Hematopoietic multipotent progenitor cell treated with erythropoietin and hydrocortisone succinate and interleukin-3 and kit ligand, for 8 days (in vitro differentiated cells): ENCODE results near the gene TINAGL1.

Experiments
- DNase-seq: peaks from one replicate; pipeline ENCODE4 v3.0.0-alpha.2; 2015

Gene TINAGL1

GRCh38 chr1:31576201-31576669 lies at the start of gene TINAGL1:
TINAGL1 (plus strand) TSS chr1:31576515; CDS start chr1:31577149, 634 bp downstream.
- no peak for DNase-seq

GRCh38 chr1:31529999-31530684 lies 46.2 kb upstream of the TINAGL1 start:
- no peak for DNase-seq

- no peak for DNase-seq
Measured at GRCh38 chr1:31531177-31531999, 44.9 kb upstream of the TINAGL1 start.

DNA sequence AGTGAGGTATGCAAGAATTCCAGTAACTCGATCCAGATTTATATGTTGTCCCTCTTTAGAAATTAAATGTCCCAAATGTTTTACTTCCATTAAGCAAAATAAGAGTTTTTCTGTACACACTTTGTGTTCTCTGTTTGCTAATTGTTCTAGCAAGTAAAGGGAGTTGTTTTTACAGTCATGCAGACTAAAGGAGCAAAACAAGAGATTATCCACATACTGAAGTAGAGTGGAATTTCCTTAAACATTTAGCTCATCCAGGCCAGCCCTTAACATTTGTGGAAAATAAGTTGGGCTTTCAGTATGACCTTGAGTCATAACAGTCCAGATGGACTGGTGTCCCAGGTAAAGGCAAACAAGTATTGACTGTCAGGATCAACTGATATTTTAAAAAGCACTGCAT lies 44.1 kb upstream of the TINAGL1 start:
- no peak for DNase-seq

DNA sequence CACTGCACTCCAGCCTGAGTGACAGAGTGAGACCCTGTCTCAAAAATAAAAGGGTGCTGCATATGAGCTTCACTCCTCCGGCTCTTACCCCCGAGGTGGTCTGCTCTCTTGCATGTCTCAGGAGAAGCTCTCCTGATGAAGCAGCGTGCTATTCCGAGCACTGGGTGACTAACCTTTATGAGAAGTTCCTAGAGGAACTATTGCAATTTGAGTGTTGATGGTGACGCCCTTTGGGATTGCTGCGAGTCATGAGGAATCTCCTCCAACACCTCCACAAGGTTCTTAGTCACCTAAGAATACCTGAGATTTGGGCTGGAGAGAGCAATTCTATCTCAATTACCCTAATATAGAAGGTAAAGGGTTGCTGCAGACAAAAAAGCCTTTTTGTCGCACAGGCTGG lies 40.8 kb upstream of the TINAGL1 start:
- no peak for DNase-seq

DNA sequence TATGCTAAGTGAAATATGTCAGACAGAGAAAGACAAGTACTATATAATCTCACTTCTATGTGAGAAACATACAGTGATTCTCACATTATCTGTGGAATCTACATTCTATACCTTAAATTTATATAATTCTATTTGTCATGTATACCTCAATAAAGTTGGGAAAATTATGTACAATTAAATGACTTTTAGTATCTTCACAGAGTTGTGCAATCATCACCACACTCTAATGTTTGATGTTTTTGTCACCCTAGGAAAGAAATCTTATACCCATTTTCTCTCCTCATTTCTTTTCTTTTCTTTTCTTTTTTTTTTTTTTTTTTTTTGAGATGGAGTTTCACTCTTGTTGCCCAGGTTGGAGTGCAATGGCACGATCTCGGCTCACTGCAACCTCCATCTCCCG lies 37.0 kb upstream of the TINAGL1 start:
- DNase-seq = no peak

GRCh38 chr1:31541194-31541593 lies 35.1 kb upstream of the TINAGL1 start:
- DNase-seq = no peak

DNA sequence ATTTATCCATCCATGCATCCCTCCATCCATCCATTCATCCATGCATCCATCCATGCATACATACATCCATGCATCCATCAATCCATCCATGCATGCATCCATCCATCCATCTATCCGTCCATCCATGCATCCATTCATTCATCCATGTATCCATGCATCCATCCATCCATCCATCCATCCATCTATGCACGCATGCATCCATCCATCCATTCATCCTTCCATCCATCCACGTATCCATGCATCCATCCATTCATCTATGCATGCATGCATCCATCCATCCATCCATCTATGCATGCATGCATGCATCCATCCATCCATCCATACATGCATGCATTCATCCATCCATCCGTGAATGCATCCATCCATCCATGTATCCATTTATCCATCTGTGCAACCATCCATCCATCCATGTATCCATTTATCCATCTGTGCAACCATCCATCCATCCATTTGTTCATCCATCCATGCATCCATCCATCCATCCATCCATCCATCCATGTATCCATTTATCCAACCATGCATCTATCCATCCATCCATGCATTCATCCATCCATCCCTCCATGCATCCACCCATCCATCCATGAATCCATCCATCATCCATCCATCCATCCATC lies 30.3 kb upstream of the TINAGL1 start:
- DNase-seq = no peak

GRCh38 chr1:31548534-31548906 lies 27.8 kb upstream of the TINAGL1 start:
- DNase-seq = no peak

DNA sequence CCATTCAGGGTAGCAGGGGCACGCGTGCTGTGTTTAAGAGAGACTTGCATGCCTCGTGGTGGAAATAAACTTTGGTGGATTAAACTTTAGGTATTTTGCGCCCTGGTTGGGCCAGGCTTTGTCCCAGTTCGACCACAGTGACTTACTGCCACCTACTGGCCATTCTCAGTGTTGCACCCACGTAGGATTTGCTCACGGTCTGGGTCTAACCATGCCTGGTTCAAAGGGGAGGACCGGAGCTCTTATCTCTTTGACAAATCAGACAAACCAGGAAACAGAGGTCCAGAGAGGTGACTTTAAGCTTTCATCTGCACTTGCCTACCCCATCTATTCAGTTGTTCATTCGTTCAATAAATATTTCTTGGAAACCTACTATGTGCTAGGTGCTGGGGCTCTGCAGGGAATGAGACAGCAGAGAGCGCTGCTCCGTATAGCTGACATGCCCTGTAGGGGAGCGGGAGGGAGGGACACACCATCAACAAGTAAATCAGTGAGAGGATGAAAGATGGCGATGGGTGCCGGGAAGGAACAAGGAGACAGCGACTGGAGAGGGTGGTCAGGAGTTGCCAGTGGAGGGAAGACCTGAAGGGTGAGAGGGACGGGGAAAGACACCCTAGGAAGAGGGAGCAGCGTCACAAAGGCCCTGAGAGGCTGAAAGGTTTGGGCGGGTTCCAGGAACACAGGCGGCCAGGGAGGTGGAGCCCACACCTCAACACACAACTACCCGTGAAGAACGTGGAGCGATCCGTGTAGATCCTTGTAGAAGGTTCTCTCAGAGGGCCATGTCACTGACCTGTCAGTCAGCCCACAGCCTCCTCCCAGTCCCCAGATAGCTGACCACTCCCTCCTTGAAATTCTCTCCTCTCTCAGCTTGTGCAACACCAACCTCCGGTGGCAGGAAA lies 27.2 kb upstream of the TINAGL1 start:
- peak; percentile 90 for DNase-seq

DNA sequence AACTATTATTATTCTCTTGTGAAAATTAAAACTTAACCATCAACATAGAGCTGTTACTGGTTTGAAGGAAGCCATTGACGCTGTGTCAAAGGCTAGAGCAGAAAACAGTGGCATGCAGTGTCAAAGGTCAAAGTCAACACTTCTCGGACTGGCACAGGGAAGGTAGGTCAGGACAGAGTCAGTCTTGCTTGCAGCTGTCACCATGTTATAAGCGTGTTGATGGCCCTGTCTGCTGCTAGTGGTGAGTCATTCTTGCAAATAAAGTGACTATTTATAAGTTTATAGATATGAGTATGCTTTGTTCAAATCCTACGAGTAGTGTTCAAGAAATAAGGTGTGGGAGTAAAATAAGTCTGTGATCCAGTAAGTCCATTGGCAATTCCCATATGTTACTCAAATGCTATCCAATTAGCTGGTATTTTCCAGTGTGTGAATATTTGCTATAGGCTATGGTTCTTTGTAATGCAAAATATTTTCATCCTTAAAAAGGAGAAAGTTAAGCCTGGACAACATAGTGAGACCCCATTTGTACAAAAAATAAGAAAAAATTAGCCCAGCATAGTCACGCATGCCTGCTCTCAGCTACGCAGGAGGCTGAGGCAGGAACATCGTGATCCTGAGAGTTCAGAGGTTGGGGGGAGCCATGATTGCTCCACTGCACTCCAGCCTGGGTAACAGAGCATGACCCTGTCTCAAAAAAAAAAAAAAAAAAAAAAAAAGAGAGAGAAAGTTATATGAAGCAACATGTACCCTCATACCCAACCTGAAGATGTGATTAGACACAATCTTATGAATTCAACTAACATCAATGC lies 26.3 kb upstream of the TINAGL1 start:
- DNase-seq = no peak

DNA sequence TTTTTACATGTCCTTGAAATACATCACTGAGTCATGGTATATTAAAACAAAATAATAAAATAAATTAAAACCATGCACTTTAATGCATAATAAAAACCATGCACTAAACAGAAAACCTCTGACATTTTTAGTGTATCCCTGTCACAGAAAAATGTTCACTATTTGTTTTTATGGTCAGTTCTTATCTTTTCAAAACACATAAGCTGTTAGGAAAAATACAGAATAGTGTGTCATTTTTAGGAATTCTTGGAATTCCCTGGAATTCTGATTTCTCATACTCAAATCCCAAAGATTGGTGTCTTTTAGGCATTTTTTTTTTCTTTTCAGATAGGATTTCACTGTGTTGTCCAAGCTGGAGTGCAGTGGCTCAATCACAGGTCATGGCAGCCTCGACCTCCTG lies 25.1 kb upstream of the TINAGL1 start:
- DNase-seq = no peak

DNA sequence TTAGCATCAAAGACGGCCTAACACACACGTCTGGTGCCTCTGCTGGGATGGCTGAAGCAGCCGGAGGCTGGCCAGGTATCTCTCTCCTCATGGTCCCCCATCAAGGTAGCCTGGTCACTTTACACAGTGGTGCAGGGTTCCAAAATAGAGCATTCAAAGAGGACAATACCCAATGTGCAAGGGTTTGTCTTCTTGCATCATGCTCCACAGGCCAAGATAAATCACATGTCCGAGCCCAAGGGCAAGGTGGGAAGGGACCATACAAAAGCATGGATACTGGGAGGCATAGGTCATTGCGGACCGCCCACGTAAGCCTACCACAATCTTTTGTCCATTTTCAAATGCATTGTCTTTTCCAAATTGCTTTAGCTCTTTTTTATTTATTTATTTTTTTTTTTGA lies 23.8 kb upstream of the TINAGL1 start:
- DNase-seq = no peak

DNA sequence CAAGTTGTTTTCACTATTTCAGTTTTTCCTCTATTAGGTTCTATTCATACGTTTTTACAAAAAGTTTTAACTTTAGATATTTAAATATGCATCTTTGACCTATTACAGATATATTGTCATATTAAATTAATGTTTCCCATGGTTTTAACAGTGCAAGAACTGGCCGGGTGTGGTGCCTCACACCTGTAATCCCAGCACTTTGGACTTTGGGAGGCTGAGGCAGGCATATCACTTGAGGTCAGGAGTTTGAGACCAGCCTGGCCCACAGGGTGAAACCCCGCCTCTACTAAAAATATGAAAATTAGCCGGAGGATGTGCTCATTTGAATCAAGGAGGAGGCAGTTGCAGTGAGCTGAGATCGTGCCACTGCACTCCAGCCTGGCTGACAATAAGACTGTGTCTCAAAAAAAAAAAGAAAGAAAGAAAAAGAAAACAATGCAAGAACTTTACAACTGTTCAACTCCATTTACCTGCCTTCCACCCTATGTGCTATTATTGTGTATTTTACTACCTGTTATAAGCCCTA lies 19.8 kb upstream of the TINAGL1 start:
- no peak for DNase-seq

DNA sequence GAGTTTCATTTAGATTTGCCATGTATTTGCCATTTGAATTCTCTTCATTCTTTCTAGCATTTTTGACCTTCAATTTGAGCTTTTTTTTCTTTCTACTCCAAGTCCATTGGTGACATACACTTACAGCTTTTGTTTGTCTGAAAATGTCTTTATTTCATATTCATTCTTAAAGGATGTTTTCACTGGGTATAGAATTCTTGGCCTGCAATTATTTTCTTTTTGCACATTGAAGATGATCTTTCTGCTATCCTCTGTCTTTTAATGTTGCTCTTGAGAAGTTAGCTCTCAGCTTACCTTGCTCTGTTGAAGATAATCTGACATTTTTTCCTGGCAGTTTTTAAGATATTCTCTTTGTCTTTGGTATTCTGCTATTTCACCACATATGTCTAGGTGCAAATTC lies 16.6 kb upstream of the TINAGL1 start:
- DNase-seq = no peak

- DNase-seq = no peak
Measured at GRCh38 chr1:31560394-31560793, 15.9 kb upstream of the TINAGL1 start.

DNA sequence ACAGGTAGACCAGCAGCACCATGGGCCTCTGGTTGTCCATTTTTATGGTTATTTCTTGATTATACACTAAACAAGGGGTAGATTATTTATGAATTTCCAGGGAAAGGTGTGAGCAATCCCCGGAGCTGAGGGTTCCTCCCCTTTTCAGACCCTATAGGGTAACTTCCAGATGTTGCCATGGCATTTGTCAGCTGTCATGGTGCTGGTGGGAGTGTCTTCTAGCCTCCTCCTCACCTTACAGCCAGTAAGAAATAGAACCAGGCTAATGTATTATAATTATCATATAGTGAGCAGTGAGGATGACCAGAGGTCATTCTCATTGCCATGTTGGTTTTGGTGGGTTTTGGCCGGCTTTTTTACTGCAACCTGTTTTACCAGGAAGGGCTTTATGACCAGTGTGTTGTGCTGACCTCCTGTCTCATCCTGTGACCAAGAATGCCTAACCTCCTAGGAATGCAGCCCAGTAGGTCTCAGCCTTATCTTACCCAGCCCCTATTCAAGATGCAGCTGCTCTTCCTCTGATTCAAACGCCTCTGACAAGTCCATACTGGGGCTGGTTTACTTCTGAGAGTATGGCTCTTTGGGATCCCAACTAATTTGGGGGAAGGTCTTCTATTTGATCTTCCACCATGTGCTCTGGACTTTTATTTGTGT lies 13.5 kb upstream of the TINAGL1 start:
- DNase-seq = no peak

- DNase-seq = no peak
Measured at GRCh38 chr1:31564606-31564989, 11.7 kb upstream of the TINAGL1 start.

DNA sequence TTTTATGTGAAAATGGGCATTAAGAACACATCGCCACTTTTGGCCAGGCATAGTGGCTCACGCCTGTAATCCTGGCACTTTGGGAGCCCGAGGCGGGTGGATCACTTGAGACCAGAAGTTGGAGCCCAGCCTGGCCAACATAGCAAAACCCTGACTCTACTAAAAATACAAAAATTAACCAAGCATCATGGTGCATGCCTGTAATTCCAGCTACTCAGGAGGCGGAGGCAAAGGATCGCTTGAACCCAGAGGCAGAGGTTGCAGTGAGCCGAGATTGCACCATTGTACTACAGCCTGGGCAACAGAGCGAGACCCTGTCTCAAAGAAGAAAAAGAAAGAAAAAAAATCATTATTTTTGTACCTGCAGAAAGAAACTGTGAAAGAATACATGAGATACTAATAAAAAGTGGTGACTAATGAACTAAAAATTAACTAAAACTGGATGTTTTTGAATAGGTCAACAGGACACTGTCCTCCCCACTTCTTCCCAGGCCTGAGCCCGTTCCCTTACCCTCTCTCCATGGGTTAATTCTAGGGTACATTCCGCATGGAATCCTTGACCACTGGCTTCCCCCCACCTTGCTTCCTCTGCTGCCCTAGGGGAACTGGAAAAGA lies 8.3 kb upstream of the TINAGL1 start:
- DNase-seq = no peak

GRCh38 chr1:31568895-31569595 lies 7.3 kb upstream of the TINAGL1 start:
- no peak for DNase-seq
